H9 (cell line): ENCODE data around the gene CEP164. TPM values are rescaled to one million over a fixed set of nuclear protein-coding genes. Genes with fewer than 3 reads are reported as not detected.

ENCODE experiments used
- DNase-seq: peaks from one replicate; pipeline ENCODE4 v3.0.0-alpha.2; 2017
- H2AFZ ChIP-seq: one replicate; pipeline ENCODE4 v1.6.1; 2013; ENCODE audit warnings: mild to moderate bottlenecking, low read length, control low read depth, moderate library complexity
- H2AK5ac ChIP-seq: 2 replicates; pipeline ENCODE4 v1.6.1; 2013; ENCODE audit warnings: low read length, control low read depth, mixed read lengths; ENCODE audit not compliant: insufficient read length
- H2BK120ac ChIP-seq: one replicate; pipeline ENCODE4 v1.6.1; 2013; ENCODE audit warnings: low read depth, mild to moderate bottlenecking, low read length, control low read depth, inconsistent platforms; ENCODE audit not compliant: poor library complexity, severe bottlenecking
- H2BK12ac ChIP-seq: 2 replicates; pipeline ENCODE4 v1.6.1; 2013; ENCODE audit warnings: low read length, control low read depth, mixed read lengths, low read depth; ENCODE audit not compliant: insufficient read length
- H2BK15ac ChIP-seq: 2 replicates; pipeline ENCODE4 v1.6.1; 2013; ENCODE audit warnings: low read depth, low read length, control low read depth
- H2BK20ac ChIP-seq: one replicate; pipeline ENCODE4 v1.6.1; 2013; ENCODE audit warnings: low read depth, mild to moderate bottlenecking, low read length, control low read depth, inconsistent platforms; ENCODE audit not compliant: poor library complexity, severe bottlenecking
- H2BK5ac ChIP-seq: 2 replicates; pipeline ENCODE4 v1.6.1; 2013; ENCODE audit warnings: low read length, control low read depth, mixed read lengths; ENCODE audit not compliant: insufficient read length
- H3K14ac ChIP-seq: 2 replicates; pipeline ENCODE4 v1.6.1; 2013; ENCODE audit warnings: low read length, control low read depth; ENCODE audit not compliant: insufficient read depth
- H3K18ac ChIP-seq: 2 replicates; pipeline ENCODE4 v1.6.1; 2013; ENCODE audit warnings: low read depth, mild to moderate bottlenecking, mixed read lengths, low read length, control low read depth; ENCODE audit not compliant: insufficient read length
- H3K23ac ChIP-seq: 2 replicates; pipeline ENCODE4 v1.6.1; 2013; ENCODE audit warnings: low read length, control low read depth, mixed read lengths, low read depth; ENCODE audit not compliant: insufficient read length
- H3K23me2 ChIP-seq: 2 replicates; pipeline ENCODE4 v1.6.1; 2013; ENCODE audit warnings: low read depth, mild to moderate bottlenecking, mixed read lengths, low read length, control low read depth; ENCODE audit not compliant: insufficient read length, poor library complexity, severe bottlenecking
- H3K27ac ChIP-seq: 2 replicates; pipeline ENCODE4 v1.5.1; 2013; ENCODE audit warnings: low read length, control low read depth, mixed read lengths, low read depth; ENCODE audit not compliant: insufficient read length
- H3K27me3 ChIP-seq: 2 replicates; pipeline ENCODE4 v1.6.1; 2013; ENCODE audit warnings: low read length, control low read depth, inconsistent platforms; ENCODE audit not compliant: insufficient read depth
- H3K4ac ChIP-seq: 2 replicates; pipeline ENCODE4 v1.6.1; 2013; ENCODE audit warnings: low read depth, mild to moderate bottlenecking, control low read depth, inconsistent platforms, low read length, moderate library complexity
- H3K4me1 ChIP-seq: 2 replicates; pipeline ENCODE4 v1.6.1; 2013; ENCODE audit warnings: low read length, control low read depth, inconsistent platforms; ENCODE audit not compliant: insufficient read depth
- H3K4me2 ChIP-seq: 2 replicates; pipeline ENCODE4 v1.6.1; 2013; ENCODE audit warnings: low read length, control low read depth, mixed read lengths; ENCODE audit not compliant: insufficient read length, insufficient read depth
- H3K56ac ChIP-seq: 2 replicates; pipeline ENCODE4 v1.6.1; 2013; ENCODE audit warnings: low read depth, mild to moderate bottlenecking, mixed read lengths, low read length, control low read depth; ENCODE audit not compliant: insufficient read length
- H3K79me1 ChIP-seq: 2 replicates; pipeline ENCODE4 v1.6.1; 2013; ENCODE audit warnings: low read depth, mild to moderate bottlenecking, moderate library complexity, low read length, control low read depth, inconsistent platforms; ENCODE audit not compliant: insufficient read depth, poor library complexity, severe bottlenecking
- H3K79me2 ChIP-seq: 2 replicates; pipeline ENCODE4 v1.6.1; 2013; ENCODE audit warnings: low read length, control low read depth, inconsistent platforms; ENCODE audit not compliant: insufficient read depth
- H3K9ac ChIP-seq: 2 replicates; pipeline ENCODE4 v1.6.1; 2013; ENCODE audit warnings: low read length, control low read depth, mixed read lengths; ENCODE audit not compliant: insufficient read length; ENCODE audit errors: extremely low read depth
- H3K9me3 ChIP-seq: one replicate; pipeline ENCODE4 v1.6.1; 2013; ENCODE audit warnings: low read depth, low read length, inconsistent platforms; ENCODE audit not compliant: control insufficient read depth
- H3T11ph ChIP-seq: one replicate; pipeline ENCODE4 v1.6.1; 2013; ENCODE audit warnings: mild to moderate bottlenecking, low read length, control low read depth, inconsistent platforms
- H4K20me1 ChIP-seq: one replicate; pipeline ENCODE4 v1.6.1; 2013; ENCODE audit not compliant: control insufficient read depth, insufficient read length, insufficient read depth
- H4K5ac ChIP-seq: 2 replicates; pipeline ENCODE4 v1.6.1; 2013; ENCODE audit warnings: low read depth, mild to moderate bottlenecking, mixed read lengths, low read length, control low read depth; ENCODE audit not compliant: insufficient read length
- H4K8ac ChIP-seq: replicated peaks from 2 replicates; pipeline ENCODE4 v1.6.1; 2013; ENCODE audit warnings: low read length, control low read depth, mixed read lengths, low read depth; ENCODE audit not compliant: insufficient read length
- H4K91ac ChIP-seq: 2 replicates; pipeline ENCODE4 v1.6.1; 2013; ENCODE audit warnings: low read depth, mild to moderate bottlenecking, moderate library complexity, mixed read lengths, low read length, control low read depth; ENCODE audit not compliant: insufficient read length
- H3K27ac Mint-ChIP-seq, 3 experiments: 2 replicates in 2 of 3; 3 replicates in 1 of 3; pipeline ENCODE4 v1.8.0; 2020 to 2021; ENCODE audit warnings: mixed read lengths in 3 of 3, mild to moderate bottlenecking in 1 of 3, moderate library complexity in 1 of 3
- H3K27me3 Mint-ChIP-seq: 2 replicates; pipeline ENCODE4 v1.8.0; 2021; ENCODE audit warnings: low read depth, mild to moderate bottlenecking, moderate library complexity, mixed read lengths
- H3K36me3 Mint-ChIP-seq, 3 experiments: 2 replicates in 2 of 3; 3 replicates in 1 of 3; pipeline ENCODE4 v1.8.0; 2020 to 2021; ENCODE audit warnings: low read depth in 3 of 3, mixed read lengths in 3 of 3; ENCODE audit not compliant: insufficient read depth in 1 of 3
- H3K4me1 Mint-ChIP-seq, 2 experiments: 2 replicates each; pipeline ENCODE4 v1.8.0; 2020; ENCODE audit warnings: mixed read lengths in 2 of 2
- H3K4me3 Mint-ChIP-seq, 2 experiments: 2 replicates in 1 of 2; 3 replicates in 1 of 2; pipeline ENCODE4 v1.8.0; 2020 to 2021; ENCODE audit warnings: mild to moderate bottlenecking in 2 of 2, mixed read lengths in 2 of 2, moderate library complexity in 1 of 2
- H3K9me3 Mint-ChIP-seq, 2 experiments: 2 replicates in 1 of 2; 3 replicates in 1 of 2; pipeline ENCODE4 v1.8.0; 2020; ENCODE audit warnings: mild to moderate bottlenecking in 2 of 2, mixed read lengths in 2 of 2, moderate library complexity in 1 of 2
- CTCF ChIP-seq: fragments of 200-600 bp; sonication (generic); conservative IDR thresholded peaks from 3 replicates; pipeline ENCODE4 v1.8.0; 2021; ENCODE audit warnings: antibody characterized with exemption, mild to moderate bottlenecking
- WGBS: extraction: QIAGEN DNeasy Blood & Tissue Kit; methylation state at CpG from one replicate; pipeline ENCODE4 v1.1.7; 2013; ENCODE audit warnings: missing lambda C conversion rate, low lambda C conversion rate, mixed read lengths; ENCODE audit not compliant: insufficient read length; ENCODE audit errors: extremely low coverage; 5-methylcytosine and 5-hydroxymethylcytosine counted together
- total RNA-seq: library from RNA; stranded (reverse); gene quantifications from 2 replicates; pipeline ENCODE4 v1.2.1, GENCODE V29; 2021

Gene CEP164
- total RNA-seq, 1 experiment from 2014 or later, result 24.9 TPM

GRCh38 chr11:117382746-117383145 lies 55.1 kb downstream of the CEP164 start:
- Mint-ChIP-seq H3K27me3 (no peaks in the 10 kb centered on the region), H3K4me3 (no peak overlapping the region), H3K27ac (no peak overlapping the region), H3K36me3 (peaks cover 7 to 19% (median 7%) of the 10 kb centered on the region in 3 experiments; a peak in 6 of 7 replicates), H3K4me1 (peaks cover 11 to 14% of the 10 kb centered on the region in 2 experiments), H3K9me3 (no peaks in the 10 kb centered on the region)
- Histone ChIP-seq H3T11ph (no peak overlapping the region), H4K8ac (no peak overlapping the region), H3K4ac (no peak overlapping the region), H2BK5ac (no peak overlapping the region), H4K91ac (no peak overlapping the region), H3K27ac (no peak overlapping the region), H3K9ac (no peak overlapping the region), H3K9me3 (no peaks in the 10 kb centered on the region), H3K79me1 (no peaks in the 10 kb centered on the region), H2BK20ac (no peak overlapping the region), H2BK15ac (no peak overlapping the region), H2BK120ac (no peak overlapping the region), H2AFZ (no peak overlapping the region), H3K18ac (no peak overlapping the region), H3K4me1 (no peaks in the 10 kb centered on the region; the same call in 1 of the 2 replicates), H2BK12ac (no peak overlapping the region), H3K23ac (no peak overlapping the region), H3K79me2 (no peaks in the 10 kb centered on the region), H3K4me2 (no peak overlapping the region), H2AK5ac (no peak overlapping the region), H3K23me2 (no peaks in the 10 kb centered on the region), H3K27me3 (no peaks in the 10 kb centered on the region), H4K5ac (no peak overlapping the region), H4K20me1 (peaks cover 2% of the 10 kb centered on the region), H3K14ac (no peak overlapping the region), H3K56ac (no peak overlapping the region)
- TF ChIP-seq CTCF, result no peak
- no peak for DNase-seq
- WGBS, result no CpG with 5 or more reads among the region's 4 CpGs
